ENCODE results near the gene STK10.
A peak's percentile ranks its signal among the peaks of the same experiment; 100 is the strongest.

STK10 gene

DNA sequence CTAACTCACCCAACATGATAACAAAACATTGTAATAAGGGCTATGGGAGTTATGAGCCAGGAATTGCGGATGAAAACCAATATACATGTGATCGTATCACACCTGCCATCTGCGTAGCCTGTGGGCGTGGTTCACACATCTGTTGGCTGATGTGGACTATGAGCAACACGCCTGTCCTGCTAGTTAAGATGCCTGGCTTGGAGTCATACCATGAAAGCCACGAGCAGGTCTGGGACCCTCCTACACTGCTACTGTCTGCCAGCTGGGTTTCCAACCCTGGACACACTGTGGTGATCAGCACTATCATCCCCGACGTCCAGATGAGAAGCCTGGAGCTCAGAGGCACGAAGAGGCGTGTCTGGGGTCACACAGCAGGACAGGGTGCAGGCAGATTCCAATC is 40.2 kb downstream of the STK10 start:
- H3K4me3 ChIP-seq (ENCODE audit: low read depth, low read length) = no peak overlapping the region

DNA sequence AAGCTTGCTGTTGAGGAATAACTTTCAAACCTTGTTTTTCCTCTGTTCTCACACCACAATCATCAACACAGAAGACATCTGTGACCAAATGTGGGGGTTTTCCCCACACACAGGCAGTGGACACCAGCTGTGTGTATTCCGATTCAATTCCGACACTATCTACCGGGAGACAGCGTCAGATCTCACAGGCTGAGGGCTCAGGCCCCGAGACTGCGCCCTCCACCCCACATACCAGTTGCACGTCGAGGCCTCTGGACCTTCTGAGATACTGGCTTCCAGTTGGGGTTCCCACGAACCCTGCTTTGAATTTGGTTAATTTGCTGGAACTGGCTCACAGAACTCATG is 41.3 kb downstream of the STK10 start:
- DNase-seq (ENCODE audit: low read depth) = no peak
- no peak overlapping the region for H3K4me3 ChIP-seq (ENCODE audit: low read depth, low read length)

More for the DNA sequence above, 40.2 kb downstream of the STK10 start:
- DNase-seq (ENCODE audit: low read depth) = no peak

DNA sequence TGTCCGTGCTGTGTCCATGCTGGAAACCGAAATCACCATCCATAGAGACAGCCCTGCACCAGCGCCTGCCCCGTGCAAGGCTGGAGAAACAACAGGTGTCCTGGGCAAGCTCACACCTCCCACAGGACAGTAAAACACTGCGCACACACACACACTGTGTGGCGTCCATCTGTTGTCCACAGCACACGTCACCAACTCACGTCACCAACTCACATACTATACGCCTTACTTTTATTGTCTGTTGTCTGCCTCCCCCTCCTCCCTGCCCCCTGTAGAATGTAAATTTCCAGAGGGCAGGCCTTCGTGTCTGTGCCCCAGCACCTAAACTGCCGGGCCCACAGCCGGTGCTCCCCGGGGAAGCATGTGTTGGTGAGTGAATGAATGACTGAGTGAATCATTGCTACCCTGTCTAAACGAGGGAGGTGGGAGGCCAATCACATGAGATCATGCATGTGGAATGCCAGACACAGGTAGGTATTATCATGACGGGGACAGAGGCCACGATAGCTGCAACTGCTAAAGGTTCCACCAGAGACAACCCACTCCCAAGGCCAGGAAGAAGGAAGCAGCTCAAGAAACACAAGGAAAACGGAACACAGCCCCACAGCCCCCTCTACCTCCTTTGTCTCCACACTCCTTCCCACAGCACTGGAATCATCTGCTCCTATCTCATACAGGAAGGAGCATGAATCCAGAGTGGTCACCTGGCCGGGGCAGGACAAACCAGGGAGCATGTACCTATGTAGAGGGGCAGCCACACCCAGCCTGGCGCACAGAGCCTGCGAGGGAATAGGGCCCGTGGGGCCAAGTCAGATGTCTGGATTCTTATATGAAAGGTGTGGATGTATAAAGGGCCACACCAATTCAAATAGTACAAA is 41.9 kb downstream of the STK10 start:
- no peak overlapping the region for H3K4me3 ChIP-seq (ENCODE audit: low read depth, low read length)
- no peak for DNase-seq (ENCODE audit: low read depth)

DNA sequence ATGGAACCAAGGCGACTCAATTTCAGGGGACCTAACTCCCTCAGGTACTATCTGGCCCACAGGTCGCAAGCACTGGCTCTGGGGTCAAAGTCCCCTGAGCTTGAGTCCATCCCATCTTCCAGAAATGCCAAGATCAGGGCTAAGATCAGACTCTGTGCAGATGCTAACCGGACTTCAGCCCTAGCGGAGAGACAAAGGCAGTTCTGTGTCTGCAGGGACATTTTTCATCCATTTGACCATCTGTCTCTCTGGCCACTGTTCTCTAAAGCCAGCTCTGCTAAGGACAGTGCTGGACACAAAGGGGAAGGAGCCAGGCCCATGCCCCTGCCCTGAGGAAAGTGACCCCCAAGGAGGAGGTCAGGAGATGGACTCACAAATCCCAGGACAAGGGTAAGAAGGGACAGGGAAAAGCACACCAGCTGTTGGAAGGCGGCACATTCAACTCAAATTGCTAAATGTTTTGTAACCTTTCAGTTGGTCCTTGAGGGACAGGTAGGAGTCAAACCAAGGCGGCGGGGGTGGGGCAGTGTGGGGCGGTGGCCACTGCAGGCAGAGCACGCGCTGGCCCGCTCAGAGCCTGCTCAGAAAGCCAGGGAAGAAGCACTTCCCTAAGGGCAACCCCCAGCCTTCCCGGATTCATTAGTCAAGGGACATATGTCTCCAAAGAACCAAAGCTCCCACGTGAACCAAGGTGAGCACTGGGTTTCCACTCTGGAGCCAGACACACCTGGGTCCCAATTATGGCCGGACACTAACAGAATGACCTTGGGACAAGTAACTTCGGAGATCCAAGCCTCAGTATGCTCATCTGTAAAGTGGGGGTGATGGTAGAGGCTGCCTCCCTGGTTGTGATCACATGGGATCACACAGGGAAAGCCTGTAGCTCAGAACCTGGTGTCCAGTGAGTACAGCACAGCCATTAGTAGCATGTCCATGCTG is 42.8 kb downstream of the STK10 start:
- DNase-seq (ENCODE audit: low read depth) = no peak
- H3K4me3 ChIP-seq (ENCODE audit: low read depth, low read length) = no peak overlapping the region

DNA sequence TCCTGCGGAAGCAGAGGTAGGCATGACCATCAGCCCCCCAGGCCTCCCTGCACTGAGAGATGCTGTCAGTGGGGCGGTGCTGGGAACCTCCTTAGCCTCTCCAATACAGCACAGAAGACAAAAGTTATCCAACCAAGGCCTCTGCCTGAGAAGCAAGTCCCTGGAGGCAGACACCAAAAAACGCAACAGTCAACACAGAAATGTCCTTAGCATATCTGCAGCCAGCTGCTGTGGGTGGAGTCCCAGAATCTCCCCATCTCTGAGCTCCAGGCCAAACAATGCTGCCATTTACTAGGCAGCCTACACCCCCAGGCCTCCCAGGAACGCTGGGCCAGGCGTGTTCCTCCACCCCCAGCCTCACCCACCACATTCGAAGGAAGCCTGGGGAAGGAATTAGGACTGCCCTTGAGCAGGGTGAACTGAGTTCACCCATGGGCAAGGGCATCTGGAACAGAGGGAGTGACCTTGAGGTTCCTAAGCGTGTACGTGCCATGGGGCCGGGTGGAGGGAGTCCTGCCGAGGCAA is 43.7 kb downstream of the STK10 start:
- no peak overlapping the region for H3K4me3 ChIP-seq (ENCODE audit: low read depth, low read length)
- no peak for DNase-seq (ENCODE audit: low read depth)

DNA sequence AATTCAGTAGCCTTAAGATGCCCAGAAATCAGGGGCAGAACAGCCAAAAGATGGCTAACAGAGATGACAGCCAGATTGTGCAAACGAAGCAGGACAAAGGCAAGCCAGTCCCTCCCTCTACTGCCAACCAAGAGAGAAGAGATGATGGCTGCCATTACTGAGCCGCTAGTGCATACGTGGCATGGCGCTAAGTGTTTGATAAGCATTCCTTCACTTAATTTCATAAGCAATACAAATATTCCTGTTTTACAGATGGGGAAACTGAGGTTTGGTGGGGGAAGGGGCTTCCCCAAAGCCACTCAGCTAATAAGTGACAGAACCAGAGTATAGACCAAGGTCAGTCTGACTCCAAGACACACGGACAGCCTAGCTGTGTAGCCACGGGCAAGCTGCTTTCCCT is 44.1 kb downstream of the STK10 start:
- H3K4me3 ChIP-seq (ENCODE audit: low read depth, low read length) = no peak overlapping the region
- DNase-seq (ENCODE audit: low read depth) = no peak

DNA sequence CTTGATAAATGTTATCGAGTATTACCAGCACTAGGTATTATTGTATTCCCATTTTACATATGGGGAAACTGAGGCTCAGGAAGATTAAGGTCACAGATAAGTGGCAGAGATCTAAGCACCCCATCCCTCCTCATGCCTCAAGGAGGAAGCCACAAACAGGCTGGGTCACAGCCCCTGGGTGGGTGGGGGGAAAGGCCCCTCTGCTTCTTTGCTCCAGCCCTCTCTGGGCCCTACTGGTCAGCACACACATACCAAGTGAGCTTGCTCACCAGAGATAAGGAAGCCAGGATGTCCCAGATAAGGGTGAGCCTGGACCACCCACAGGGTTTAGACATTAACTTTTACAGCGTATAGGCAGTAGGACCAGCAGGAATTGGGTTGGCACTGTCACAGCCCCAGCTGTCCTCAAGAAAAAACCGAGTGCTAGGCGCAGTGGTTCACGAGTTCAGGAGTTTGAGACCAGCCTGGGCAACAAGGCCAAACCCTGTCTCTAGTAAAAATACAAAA is 45.3 kb downstream of the STK10 start:
- H3K4me3 ChIP-seq (ENCODE audit: low read depth, low read length) = no peak overlapping the region
- DNase-seq (ENCODE audit: low read depth) = no peak

DNA sequence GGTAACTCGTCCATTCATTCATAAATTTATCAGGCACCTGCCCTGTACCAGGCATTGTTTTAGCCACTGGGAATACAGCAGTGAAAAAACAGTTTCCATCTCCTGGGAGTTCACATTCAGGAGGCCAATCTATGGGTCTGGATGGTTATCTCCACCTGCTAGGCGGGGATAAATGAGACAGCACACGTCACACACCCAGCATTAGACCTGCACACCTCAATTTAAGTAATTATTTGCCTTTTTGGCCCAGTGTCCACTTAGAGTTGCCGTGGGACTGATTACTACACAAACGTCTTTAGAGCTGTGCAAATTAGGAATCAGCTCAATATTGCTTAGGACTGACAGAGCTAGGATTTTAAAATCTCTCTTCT is 46.1 kb downstream of the STK10 start:
- DNase-seq (ENCODE audit: low read depth) = no peak
- H3K4me3 ChIP-seq (ENCODE audit: low read depth, low read length) = no peak overlapping the region

DNA sequence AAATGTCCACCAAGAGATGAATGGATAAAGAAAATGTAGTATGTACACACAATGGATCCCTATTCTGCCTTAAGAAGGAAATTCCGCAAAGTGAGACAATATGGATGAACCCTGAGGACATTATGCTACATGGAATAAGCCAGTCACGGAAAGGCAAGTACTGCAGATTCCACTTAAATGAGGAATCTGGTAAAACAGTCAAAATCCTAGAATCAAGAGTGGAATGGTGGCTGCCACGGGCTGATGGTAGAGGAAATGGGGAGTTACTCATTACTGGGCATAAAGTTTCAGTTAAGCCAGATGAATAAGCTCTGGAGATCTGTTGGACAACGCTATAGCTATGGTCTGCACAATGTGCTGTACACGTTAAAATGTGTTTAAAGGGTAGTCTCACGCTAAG is 47.2 kb downstream of the STK10 start:
- no peak for DNase-seq (ENCODE audit: low read depth)

DNA sequence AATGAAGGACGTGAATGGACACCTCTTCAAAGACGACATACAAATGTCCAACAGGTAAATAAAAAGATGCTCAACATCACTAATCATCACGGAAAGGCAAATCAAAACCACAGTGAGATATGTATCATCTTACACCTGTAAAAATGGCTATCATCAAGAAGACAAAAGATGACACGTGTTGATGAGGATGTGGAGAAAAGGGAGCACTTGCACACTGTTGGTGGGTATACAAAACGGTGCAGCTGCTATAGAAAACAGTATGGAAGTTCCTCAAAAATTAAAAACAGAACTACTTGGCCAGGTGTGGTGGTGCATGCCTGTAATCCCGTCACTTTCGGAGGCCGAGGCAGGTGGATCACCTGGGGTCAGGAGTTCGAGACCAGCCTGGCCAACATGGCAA is 47.9 kb downstream of the STK10 start:
- H3K4me3 ChIP-seq (ENCODE audit: low read depth, low read length) = no peak overlapping the region
- no peak for DNase-seq (ENCODE audit: low read depth)

More for the DNA sequence above, 47.2 kb downstream of the STK10 start:
- no peak overlapping the region for H3K4me3 ChIP-seq (ENCODE audit: low read depth, low read length)

DNA sequence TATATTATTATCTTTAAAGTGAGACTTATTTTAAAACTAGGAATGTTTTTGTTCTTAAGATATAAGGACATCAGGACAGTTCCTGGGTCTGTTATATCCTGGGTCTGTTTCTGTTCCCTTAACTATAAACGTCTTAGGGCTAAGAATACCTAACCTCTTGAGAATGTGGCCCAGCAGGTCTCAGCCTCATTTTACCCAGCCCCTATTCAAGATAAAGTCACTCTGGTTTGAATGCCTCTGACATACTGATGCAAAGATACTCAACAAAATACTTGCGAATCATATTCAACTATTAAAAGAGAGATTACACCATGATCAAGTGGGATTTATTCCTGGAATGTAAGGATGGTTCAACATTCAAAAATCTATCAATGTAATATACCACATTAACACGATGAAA is 51.0 kb downstream of the STK10 start:
- no peak overlapping the region for H3K4me3 ChIP-seq (ENCODE audit: low read depth, low read length)
- no peak for DNase-seq (ENCODE audit: low read depth)

DNA sequence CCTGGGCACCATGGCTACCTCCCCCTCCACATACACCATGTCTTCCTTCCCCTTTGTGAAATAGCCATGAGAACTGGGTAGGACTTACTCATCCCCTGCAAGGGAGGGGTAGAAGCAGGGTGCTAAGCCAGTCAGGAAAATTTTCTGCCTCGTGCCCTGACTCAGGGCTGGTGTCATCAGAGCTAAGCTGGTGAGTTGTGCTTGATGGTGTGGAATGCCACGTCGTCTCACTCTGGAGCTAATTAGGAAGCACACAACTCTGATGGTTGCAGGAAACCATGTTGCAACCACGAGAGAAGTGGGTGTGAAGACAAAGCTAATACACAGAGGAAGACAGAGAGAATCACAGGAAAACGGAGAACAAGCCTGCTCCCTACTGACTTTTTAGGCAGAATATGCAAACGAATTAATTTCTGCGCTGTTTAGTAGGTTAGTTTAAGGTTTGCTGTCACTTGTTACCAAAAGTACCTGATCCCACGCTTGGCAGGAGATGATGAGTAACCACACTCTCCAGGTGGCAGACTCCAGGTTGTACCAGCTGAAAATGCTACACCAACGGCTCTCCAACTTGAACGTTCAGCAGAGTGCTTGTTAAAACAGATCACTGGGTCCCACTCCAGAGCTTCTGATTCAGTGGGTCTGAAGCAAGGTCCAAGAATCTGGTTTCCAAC is 54.5 kb downstream of the STK10 start:
- peak; percentile 88 for DNase-seq (ENCODE audit: low read depth)
- no peak overlapping the region for H3K4me3 ChIP-seq (ENCODE audit: low read depth, low read length)

DNA sequence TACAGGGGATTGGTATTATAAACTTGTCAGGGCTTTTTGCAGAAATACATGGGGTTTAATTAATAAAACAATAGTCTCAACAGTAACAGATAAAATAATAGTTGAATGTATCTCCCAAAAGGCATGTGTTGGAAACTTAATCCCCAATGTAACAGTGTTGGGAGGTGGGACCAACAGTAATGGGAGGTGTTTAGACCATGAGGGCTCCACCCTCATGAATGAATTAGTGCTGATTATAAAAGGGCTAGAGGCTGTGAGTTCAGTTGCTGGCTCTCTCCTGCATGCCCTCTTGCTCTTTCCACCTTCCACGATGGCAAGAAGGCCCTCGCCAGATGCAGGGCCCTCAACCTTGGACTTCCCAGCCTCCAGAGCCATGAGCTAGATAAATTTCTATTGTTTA is 56.3 kb downstream of the STK10 start:
- no peak overlapping the region for H3K4me3 ChIP-seq (ENCODE audit: low read depth, low read length)

DNA sequence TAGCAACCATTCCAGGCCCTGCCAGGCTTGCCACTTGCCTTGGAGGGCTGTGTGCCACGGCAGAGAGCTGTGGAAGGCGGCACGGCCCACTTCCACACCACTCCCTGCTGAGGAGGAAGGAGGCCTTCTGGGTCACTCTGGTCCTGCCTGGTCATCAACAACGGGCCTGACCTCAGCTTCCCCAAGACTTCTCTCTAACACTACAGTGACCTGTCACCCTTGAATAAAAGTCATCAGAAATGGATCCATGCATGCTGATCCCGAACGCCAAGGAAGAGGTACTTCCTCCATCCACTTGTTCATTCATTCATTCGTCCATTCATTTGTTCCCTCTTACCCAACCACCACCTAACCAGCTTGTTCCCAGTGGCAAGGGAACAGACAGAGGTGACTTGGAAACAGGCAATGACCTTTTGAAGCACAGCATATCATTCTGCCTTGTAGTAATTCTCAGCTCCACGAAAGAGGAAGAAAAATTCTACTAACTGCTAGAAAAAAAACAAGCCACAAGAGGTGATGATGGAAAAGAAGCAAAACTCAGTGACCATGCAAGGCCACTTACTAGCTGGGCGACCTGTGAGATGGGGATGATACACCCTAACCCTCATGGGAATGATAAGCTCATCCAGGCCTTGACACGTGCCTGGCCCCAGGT is 58.6 kb downstream of the STK10 start:
- no peak for DNase-seq (ENCODE audit: low read depth)
- no peak overlapping the region for H3K4me3 ChIP-seq (ENCODE audit: low read depth, low read length)

More for the DNA sequence above, 56.3 kb downstream of the STK10 start:
- DNase-seq (ENCODE audit: low read depth) = no peak

DNA sequence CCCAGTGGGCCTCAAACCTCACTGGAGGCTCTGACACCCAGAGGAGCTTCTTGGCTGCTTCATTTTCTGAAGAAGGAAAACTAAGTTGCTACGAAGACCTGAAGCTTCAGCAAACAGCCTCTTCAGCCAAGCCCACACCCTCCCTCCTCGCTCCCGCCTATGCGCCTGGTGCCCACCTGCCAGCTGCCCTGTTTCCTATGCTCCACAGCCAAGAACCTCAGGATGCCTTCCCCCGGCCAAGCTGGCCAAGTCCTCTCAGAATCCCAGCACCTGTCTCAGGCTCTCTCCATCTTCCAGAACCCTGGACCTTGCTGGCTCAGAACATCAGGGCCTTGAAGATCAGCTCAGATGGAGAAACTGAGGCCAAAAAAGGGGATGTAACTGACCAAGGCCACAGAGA is 60.4 kb downstream of the STK10 start:
- no peak for DNase-seq (ENCODE audit: low read depth)

DNA sequence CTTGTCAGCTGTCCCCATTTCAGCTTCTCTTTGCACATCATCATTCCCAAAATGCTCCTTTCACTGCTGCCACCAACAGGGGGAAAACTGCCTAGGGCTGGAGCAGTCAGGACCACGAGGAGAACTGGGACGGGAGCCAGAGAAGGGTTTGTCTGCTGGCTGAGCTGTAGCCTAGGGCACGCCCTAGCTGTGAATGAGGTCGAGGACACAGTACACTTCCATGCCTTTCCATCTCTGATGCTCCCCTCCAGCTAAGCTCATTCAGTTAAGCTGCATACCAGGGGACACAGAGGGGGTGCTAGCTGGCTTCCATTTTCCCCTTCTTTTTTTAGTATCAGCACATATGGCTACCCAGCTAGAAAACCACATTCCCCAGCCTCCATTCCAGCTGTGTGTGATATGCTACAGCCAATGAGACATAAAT is 64.7 kb downstream of the STK10 start:
- DNase-seq (ENCODE audit: low read depth) = no peak
- no peak overlapping the region for H3K4me3 ChIP-seq (ENCODE audit: low read depth, low read length)

More for the DNA sequence above, 60.4 kb downstream of the STK10 start:
- no peak overlapping the region for H3K4me3 ChIP-seq (ENCODE audit: low read depth, low read length)

DNA sequence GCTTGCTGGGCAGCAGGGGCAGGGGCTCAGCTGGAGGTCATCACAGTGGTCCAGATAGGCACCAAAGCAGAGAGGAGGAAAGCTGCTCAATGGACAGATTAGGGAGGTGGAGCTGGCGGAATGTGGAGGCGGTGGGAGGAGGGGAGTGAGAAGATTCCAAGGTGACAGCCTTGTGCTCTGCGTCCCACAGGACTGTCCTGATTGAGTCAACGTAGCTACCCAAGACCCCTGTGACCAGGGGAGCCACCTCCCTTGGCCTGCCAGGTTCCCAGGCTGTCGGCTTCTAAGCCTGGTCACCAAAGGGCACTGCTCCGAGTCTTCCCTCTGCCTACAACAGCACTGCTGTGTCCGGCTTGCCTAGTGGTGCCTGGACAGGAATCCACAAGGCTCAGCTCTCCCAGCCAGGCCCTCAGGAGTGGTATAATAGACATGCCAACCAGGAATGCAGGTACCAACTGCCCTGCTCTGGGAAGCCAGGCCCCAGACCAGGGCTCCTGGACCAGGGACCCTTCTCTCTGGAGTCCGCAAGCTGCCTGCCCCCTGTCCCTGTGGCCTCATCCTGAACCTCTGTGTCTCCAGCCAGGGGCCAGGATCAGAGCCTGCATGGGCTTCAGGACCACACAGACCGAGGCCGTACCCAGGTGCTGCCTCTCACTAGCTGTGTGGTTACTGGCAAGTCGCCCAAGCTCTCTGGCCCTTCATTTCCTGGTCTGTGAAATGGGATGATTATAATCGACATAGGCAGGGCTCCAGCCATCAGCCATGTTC is 67.9 kb downstream of the STK10 start:
- DNase-seq (ENCODE audit: low read depth) = no peak
- no peak overlapping the region for H3K4me3 ChIP-seq (ENCODE audit: low read depth, low read length)

DNA sequence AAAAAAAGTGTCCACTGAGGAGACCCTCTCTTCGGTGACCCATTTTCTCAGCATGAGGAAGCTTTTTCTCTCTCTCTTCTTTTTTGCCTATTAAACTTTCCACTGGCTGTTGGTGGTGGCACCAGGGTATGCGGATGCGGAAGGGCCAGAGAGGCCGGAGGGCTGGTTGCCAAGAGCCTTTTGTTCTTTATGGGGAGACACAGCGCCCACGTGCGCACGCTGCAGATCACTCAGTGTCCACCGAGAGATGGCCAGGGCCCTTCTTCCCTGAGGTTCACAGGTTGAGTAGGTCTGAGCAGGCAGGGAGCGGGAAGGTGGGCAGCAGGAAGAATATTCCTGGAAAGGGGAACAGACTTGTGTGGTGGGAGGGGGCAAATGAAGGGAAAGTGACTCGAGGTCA is 69.1 kb downstream of the STK10 start:
- H3K4me3 ChIP-seq (ENCODE audit: low read depth, low read length) = no peak overlapping the region
- DNase-seq (ENCODE audit: low read depth) = no peak

Measured in skeletal muscle cell (primary cell).